ENCODE measurements around the gene SMYD2. TPM values are rescaled to one million over a fixed set of nuclear protein-coding genes. Genes with fewer than 3 reads are reported as not detected.

SMYD2 gene
- total RNA-seq, 2 donors from 2014 or later = 18.4 to 18.5 TPM

DNA sequence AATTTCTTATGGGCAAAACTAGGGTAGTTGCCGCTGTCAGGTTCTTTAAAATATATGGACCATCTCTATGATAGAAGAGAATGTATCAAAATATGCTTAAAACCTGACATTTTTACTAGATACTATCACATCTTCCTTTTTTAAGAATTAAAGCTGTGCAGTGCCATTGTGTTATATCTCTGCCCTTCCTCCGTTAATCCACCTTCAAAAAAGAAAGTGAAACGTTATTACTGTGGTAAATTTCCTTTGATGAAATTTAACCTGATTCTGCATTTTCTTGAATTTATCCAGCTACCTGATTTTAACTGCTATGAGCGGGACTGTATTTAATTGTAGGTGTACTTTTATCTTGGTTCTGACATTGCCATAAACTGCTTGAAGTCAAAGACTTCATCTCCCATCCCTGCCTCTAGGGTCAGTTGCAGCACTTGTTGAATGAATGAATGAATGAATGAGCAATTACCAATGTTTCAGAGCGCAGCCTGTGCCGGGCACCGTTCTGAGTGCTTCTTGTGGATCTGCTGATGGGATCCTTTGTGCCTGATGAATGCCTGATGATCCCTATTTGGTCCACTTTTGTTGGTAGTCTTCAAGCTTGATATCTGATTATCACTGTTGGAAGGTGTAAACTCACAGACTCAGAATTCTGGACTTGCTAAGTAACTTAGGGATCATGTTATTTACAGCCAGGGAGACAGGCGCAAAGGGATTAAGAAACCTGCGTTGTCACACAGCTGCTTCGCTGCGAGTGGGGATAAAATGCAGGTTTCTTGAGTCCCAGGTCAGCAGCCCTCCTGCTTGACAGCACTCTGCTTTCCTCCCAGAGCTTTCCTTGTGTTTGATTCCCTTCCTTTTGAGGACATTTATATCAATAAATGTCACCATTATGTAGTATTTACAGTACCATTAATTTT, 30.1 kb downstream of the SMYD2 start:
- Histone ChIP-seq H3K27me3 (no peaks in the 10 kb centered on the region), H3K4me1 (no peaks in the 10 kb centered on the region), H3K36me3 (replicated peaks in 1 of 2; ENCODE audit: insufficient read depth in 1 of 2, low read depth in 2 of 2) (no peaks in the 10 kb centered on the region), H3K4me3 (no peak overlapping the region), H3K27ac (no peak overlapping the region), H3K9me3 (no peaks in the 10 kb centered on the region)
- WGBS, 2 donors = 80 to 86% methylated on average over 11 of the region's 11 CpGs
- DNase-seq (no peak), ATAC-seq (no peak)
- TF ChIP-seq POLR2A (IDR thresholded peaks at IDR 0.05) (no peak), CTCF (IDR thresholded peaks at IDR 0.05) (no peak)
- intact Hi-C loops (cut with DNase I) = no loop called here

DNA sequence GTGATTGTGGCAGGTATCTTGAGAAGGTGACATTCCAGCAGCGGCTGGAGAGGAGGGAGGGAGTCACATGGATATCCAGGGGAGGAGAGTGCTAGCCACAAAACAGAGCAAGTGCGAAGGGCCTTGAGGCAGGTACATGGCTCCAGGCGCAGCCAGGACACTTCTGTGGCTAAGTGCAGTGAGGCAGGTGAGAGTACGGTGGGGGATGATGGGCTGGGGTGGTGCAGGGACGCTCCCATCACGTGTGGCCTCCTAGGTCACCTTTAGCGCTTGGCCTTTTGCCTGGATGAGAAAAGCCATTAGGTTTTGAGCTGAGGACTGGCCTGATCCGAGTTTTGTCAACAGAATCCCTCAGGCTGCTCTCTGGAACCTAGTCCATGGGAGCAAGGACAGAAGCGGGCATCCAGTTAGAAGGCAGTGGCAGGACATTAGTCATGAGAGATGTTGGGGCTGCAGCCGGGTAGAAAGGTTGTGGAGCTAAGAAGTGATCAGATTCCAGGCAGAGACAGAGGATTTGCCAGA, 31.6 kb downstream of the SMYD2 start:
- no peak for DNase-seq
- Histone ChIP-seq H3K27me3 (no peaks in the 10 kb centered on the region), H3K4me3 (no peak overlapping the region), H3K9me3 (no peaks in the 10 kb centered on the region), H3K27ac (no peak overlapping the region), H3K36me3 (replicated peaks in 1 of 2; ENCODE audit: insufficient read depth in 1 of 2, low read depth in 2 of 2) (no peaks in the 10 kb centered on the region), H3K4me1 (no peaks in the 10 kb centered on the region)
- TF ChIP-seq POLR2A (IDR thresholded peaks at IDR 0.05) = no peak
- no peak for TF ChIP-seq CTCF (IDR thresholded peaks at IDR 0.05)
- 75 to 90% methylated on average over 10 of the region's 10 CpGs for WGBS, 2 donors
- no peak for ATAC-seq
- intact Hi-C loops (cut with DNase I) = no loop called here

- DNase-seq (no peak), ATAC-seq (no peak)
- 82 to 85% methylated on average over 5 of the region's 5 CpGs for WGBS, 2 donors
- H3K27me3 ChIP-seq = no peaks in the 10 kb centered on the region
- intact Hi-C loops (cut with DNase I) = no loop called here
- no peaks in the 10 kb centered on the region for H3K9me3 ChIP-seq
- no peaks in the 10 kb centered on the region for H3K36me3 ChIP-seq (replicated peaks in 1 of 2; ENCODE audit: insufficient read depth in 1 of 2, low read depth in 2 of 2)
- no peaks in the 10 kb centered on the region for H3K4me1 ChIP-seq
- no peak overlapping the region for H3K27ac ChIP-seq
- H3K4me3 ChIP-seq = no peak overlapping the region
- TF ChIP-seq POLR2A (IDR thresholded peaks at IDR 0.05) (no peak), CTCF (IDR thresholded peaks at IDR 0.05) (no peak)
Measured at GRCh38 chr1:214314178-214314843, 33.4 kb downstream of the SMYD2 start.

- Histone ChIP-seq H3K27ac (peak overlapping the region in 3 of 4 donors; percentile 41 to 63 (median 61)), H3K4me3 (no peak overlapping the region), H3K4me1 (no peaks in the 10 kb centered on the region), H3K27me3 (no peaks in the 10 kb centered on the region), H3K36me3 (replicated peaks in 1 of 2; ENCODE audit: insufficient read depth in 1 of 2, low read depth in 2 of 2) (no peaks in the 10 kb centered on the region), H3K9me3 (no peaks in the 10 kb centered on the region)
- intact Hi-C loops (cut with DNase I) = no loop called here
- WGBS, 2 donors = 73 to 76% methylated on average over 5 of the region's 5 CpGs
- peak in 3 of 4 donors; percentile 49 to 54 (median 50) for DNase-seq
- ATAC-seq = peak; percentile 94
- TF ChIP-seq POLR2A (IDR thresholded peaks at IDR 0.05) = peak in 1 of 3 donors; percentile 16
- TF ChIP-seq CTCF (IDR thresholded peaks at IDR 0.05) = no peak
Measured at GRCh38 chr1:214316593-214316992, 35.6 kb downstream of the SMYD2 start.

Measured in body of pancreas (tissue), 4 donors.